PFSK-1 (cell line): Measurements from ENCODE around the gene ACTL9.

Experiments used
- POLR2AphosphoS5 ChIP-seq: IDR thresholded peaks from 2 replicates; pipeline ENCODE4 v1.6.1; 2012; ENCODE audit warnings: low read depth, mild to moderate bottlenecking, control low read depth, low read length, moderate library complexity
- REST ChIP-seq, 2 experiments: IDR thresholded peaks; 2 replicates each; pipeline versions ENCODE4 v1.6.1 to v1.8.0; 2011 to 2012; ENCODE audit warnings: low read depth in 2 of 2, low read length in 2 of 2, control low read depth in 1 of 2, inconsistent platforms in 1 of 2, mild to moderate bottlenecking in 1 of 2, moderate library complexity in 1 of 2; ENCODE audit not compliant: insufficient read depth in 1 of 2
- SIN3A ChIP-seq: IDR thresholded peaks from 2 replicates; pipeline ENCODE4 v1.6.1; 2012; ENCODE audit warnings: mild to moderate bottlenecking, low read length, moderate library complexity, borderline replicate concordance; ENCODE audit not compliant: insufficient read depth
- TAF1 ChIP-seq: IDR thresholded peaks from 2 replicates; pipeline ENCODE4 v1.6.1; 2012; ENCODE audit warnings: low read length, control low read depth, borderline replicate concordance; ENCODE audit not compliant: insufficient read depth

GRCh38 chr19:8705742-8706141 is 7.1 kb upstream of the ACTL9 start:
- TF ChIP-seq POLR2AphosphoS5 (no peak), REST (IDR thresholded peaks at IDR 0.05; ENCODE audit: insufficient read depth in 1 of 2, low read depth in 2 of 2, low read length in 2 of 2) (no peak), TAF1 (no peak), SIN3A (no peak)
